ENCODE measurements around the gene CEP85L. TPM values are rescaled to one million over a fixed set of nuclear protein-coding genes. Genes with fewer than 3 reads are reported as not detected.

CEP85L gene
- total and polyA plus RNA-seq, 12 donors = 1.0 to 19.2 (median 8.1) TPM

- intact Hi-C loops (cut with DNase I) = no loop called here
- ATAC-seq = no peak
- H3K9me3 ChIP-seq = peaks cover 0 to 8% (median 0%) of the 10 kb centered on the region in 11 donors
- no peak overlapping the region for H3K4me3 ChIP-seq
- no peak for TF ChIP-seq CTCF (IDR thresholded peaks at IDR 0.05)
- no peaks in the 10 kb centered on the region for H3K36me3 ChIP-seq
- H3K27me3 ChIP-seq = no peaks in the 10 kb centered on the region
- no peak overlapping the region for H3K27ac ChIP-seq
- peaks cover 0 to 40% (median 8%) of the 10 kb centered on the region in 9 donors for H3K4me1 ChIP-seq
- no peak for DNase-seq
These were observed 13.1 kb downstream of the CEP85L start for GRCh38 chr6:118638288-118638687.

GRCh38 chr6:118635909-118636735 lies 15.3 kb downstream of the CEP85L start:
- peaks cover 0 to 11% (median 0%) of the 10 kb centered on the region in 9 donors for H3K36me3 ChIP-seq
- intact Hi-C loops (cut with DNase I) = no loop called here
- H3K27me3 ChIP-seq = no peaks in the 10 kb centered on the region
- no peak overlapping the region for H3K27ac ChIP-seq
- whole genome bisulfite sequencing, 2 donors = 96% methylated on average over 3 of the region's 3 CpGs
- no peak for DNase-seq
- H3K4me3 ChIP-seq = no peak overlapping the region
- no peak for TF ChIP-seq CTCF (IDR thresholded peaks at IDR 0.05)
- peaks cover 0 to 8% (median 0%) of the 10 kb centered on the region in 11 donors for H3K9me3 ChIP-seq
- peaks cover 0 to 36% (median 7%) of the 10 kb centered on the region in 9 donors for H3K4me1 ChIP-seq
- no peak for ATAC-seq

- intact Hi-C loops (cut with DNase I) = no loop called here
- ATAC-seq (no peak), DNase-seq (no peak)
- TF ChIP-seq CTCF (IDR thresholded peaks at IDR 0.05) = no peak
- Histone ChIP-seq H3K36me3 (peaks cover 0 to 17% (median 6%) of the 10 kb centered on the region in 9 donors), H3K27ac (no peak overlapping the region), H3K27me3 (no peaks in the 10 kb centered on the region), H3K4me3 (no peak overlapping the region), H3K9me3 (peaks cover 0 to 21% (median 0%) of the 10 kb centered on the region in 11 donors), H3K4me1 (peaks cover 0 to 4% (median 0%) of the 10 kb centered on the region in 9 donors)
- 91 to 92% methylated on average over 2 of the region's 2 CpGs for WGBS, 2 donors
These were observed 19.0 kb downstream of the CEP85L start for GRCh38 chr6:118632359-118632758.

GRCh38 chr6:118630923-118631322 lies 20.5 kb downstream of the CEP85L start:
- Histone ChIP-seq H3K4me1 (peaks cover 0 to 4% (median 0%) of the 10 kb centered on the region in 9 donors), H3K36me3 (peaks cover 0 to 17% (median 6%) of the 10 kb centered on the region in 9 donors), H3K4me3 (no peak overlapping the region), H3K9me3 (peaks cover 0 to 16% (median 0%) of the 10 kb centered on the region in 11 donors), H3K27ac (no peak overlapping the region), H3K27me3 (no peaks in the 10 kb centered on the region)
- no peak for TF ChIP-seq CTCF (IDR thresholded peaks at IDR 0.05)
- ATAC-seq = no peak
- 84 to 89% methylated on average over 1 of the region's 1 CpG for WGBS, 2 donors
- intact Hi-C loops (cut with DNase I) = no loop called here
- no peak for DNase-seq
